ENCODE data around the gene TRIM9.

The TRIM9 gene

GRCh38 chr14:51093371-51094281 lies 1.3 kb downstream of the TRIM9 start:
- DNase-seq (ENCODE audit: low read depth, low spot score), result no peak

- no peak for DNase-seq (ENCODE audit: low read depth, low spot score)
These were observed 1.9 kb downstream of the TRIM9 start for GRCh38 chr14:51092965-51093364.

GRCh38 chr14:51089278-51089677 lies 5.6 kb downstream of the TRIM9 start:
- DNase-seq (ENCODE audit: low read depth, low spot score), result no peak

GRCh38 chr14:51087031-51087441 lies 7.9 kb downstream of the TRIM9 start:
- no peak for DNase-seq (ENCODE audit: low read depth, low spot score)

GRCh38 chr14:51086044-51086443 lies 8.9 kb downstream of the TRIM9 start:
- no peak for DNase-seq (ENCODE audit: low read depth, low spot score)

- DNase-seq (ENCODE audit: low read depth, low spot score), result no peak
These were observed 9.9 kb downstream of the TRIM9 start for GRCh38 chr14:51084962-51085361.

GRCh38 chr14:51084507-51084906 lies 10.4 kb downstream of the TRIM9 start:
- no peak for DNase-seq (ENCODE audit: low read depth, low spot score)

GRCh38 chr14:51082349-51082748 lies 12.6 kb downstream of the TRIM9 start:
- DNase-seq (ENCODE audit: low read depth, low spot score), result no peak

GRCh38 chr14:51081712-51082111 lies 13.2 kb downstream of the TRIM9 start:
- no peak for DNase-seq (ENCODE audit: low read depth, low spot score)

GRCh38 chr14:51081209-51081608 lies 13.7 kb downstream of the TRIM9 start:
- DNase-seq (ENCODE audit: low read depth, low spot score), result no peak

- no peak for DNase-seq (ENCODE audit: low read depth, low spot score)
These were observed 14.3 kb downstream of the TRIM9 start for GRCh38 chr14:51080645-51081044.

GRCh38 chr14:51079489-51079888 lies 15.4 kb downstream of the TRIM9 start:
- DNase-seq (ENCODE audit: low read depth, low spot score), result no peak

GRCh38 chr14:51079085-51079484 lies 15.8 kb downstream of the TRIM9 start:
- DNase-seq (ENCODE audit: low read depth, low spot score), result no peak

- DNase-seq (ENCODE audit: low read depth, low spot score), result no peak
These were observed 20.1 kb downstream of the TRIM9 start for GRCh38 chr14:51074701-51075385.

GRCh38 chr14:51073731-51074130 lies 21.2 kb downstream of the TRIM9 start:
- DNase-seq (ENCODE audit: low read depth, low spot score), result no peak

- no peak for DNase-seq (ENCODE audit: low read depth, low spot score)
These were observed 21.9 kb downstream of the TRIM9 start for GRCh38 chr14:51072976-51073375.

GRCh38 chr14:51071857-51072256 lies 23.0 kb downstream of the TRIM9 start:
- DNase-seq (ENCODE audit: low read depth, low spot score), result no peak

GRCh38 chr14:51070726-51071125 lies 24.2 kb downstream of the TRIM9 start:
- no peak for DNase-seq (ENCODE audit: low read depth, low spot score)

- no peak for DNase-seq (ENCODE audit: low read depth, low spot score)
These were observed 25.9 kb downstream of the TRIM9 start for GRCh38 chr14:51069055-51069454.

- DNase-seq (ENCODE audit: low read depth, low spot score), result no peak
These were observed 26.6 kb downstream of the TRIM9 start for GRCh38 chr14:51068268-51068667.

GRCh38 chr14:51067295-51067694 lies 27.6 kb downstream of the TRIM9 start:
- no peak for DNase-seq (ENCODE audit: low read depth, low spot score)

- DNase-seq (ENCODE audit: low read depth, low spot score), result no peak
These were observed 28.3 kb downstream of the TRIM9 start for GRCh38 chr14:51066576-51066975.

GRCh38 chr14:51059032-51059431 lies 35.9 kb downstream of the TRIM9 start:
- DNase-seq (ENCODE audit: low read depth, low spot score), result no peak

All from activated naive CD8-positive, alpha-beta T cell treated with anti-CD3 and anti-CD28 coated beads, Interleukin-2, amount 50 U/mL, for 16 hours (primary cell).